OCI-LY3 (cell line): ENCODE measurements around the gene SERPINI1.

Experiments used
- CTCF ChIP-seq: fragments of 200-600, 300-600 bp; sonication (generic); IDR thresholded peaks from 2 replicates; pipeline ENCODE4 v1.5.1; 2014; ENCODE audit warnings: antibody characterized with exemption, low read length, low read depth
- EZH2phosphoT487 ChIP-seq: fragments of 200-600 bp; shearing (Covaris generic); IDR thresholded peaks from 2 replicates; pipeline ENCODE4 v1.6.1; 2018; ENCODE audit warnings: antibody characterized with exemption, mixed run types, low read depth

- TF ChIP-seq CTCF (no peak), EZH2phosphoT487 (no peak)
Observed at GRCh38 chr3:167723872-167724271, 11.6 kb upstream of the SERPINI1 start.
